Testis (tissue), 3 donors: ENCODE data around the gene ALG2. TPM values are rescaled to one million over a fixed set of nuclear protein-coding genes. Genes with fewer than 3 reads are reported as not detected.
A peak's percentile ranks its signal among the peaks of the same experiment; 100 is the strongest.

Experiments used
- DNase-seq: peaks from one replicate; pipeline ENCODE4 v3.0.0-alpha.2; 2019
- H3K27ac ChIP-seq, 2 donors: fragments of 200-600 bp; sonication (generic); one replicate each; pipeline ENCODE4 v1.5.1; 2019
- H3K27me3 ChIP-seq: fragments of 200-600 bp; sonication (generic); one replicate; pipeline ENCODE4 v1.5.1; 2019
- H3K36me3 ChIP-seq: fragments of 200-600 bp; sonication (generic); one replicate; pipeline ENCODE4 v1.5.1; 2017; ENCODE audit warnings: low read depth; ENCODE audit errors: missing control alignments
- H3K4me1 ChIP-seq: fragments of 200-600 bp; sonication (generic); one replicate; pipeline ENCODE4 v1.5.1; 2019
- H3K4me3 ChIP-seq, 2 donors: fragments of 200-600 bp; sonication (generic); one replicate each; pipeline ENCODE4 v1.5.1; 2017 to 2019
- H3K9me3 ChIP-seq: fragments of 200-600 bp; sonication (generic); one replicate; pipeline ENCODE4 v1.5.1; 2017
- CTCF ChIP-seq, 3 experiments: fragments of 450-650 bp in 2 of 3; fragments of 200-600 bp in 1 of 3; sonication (generic) in 1 of 3; IDR thresholded peaks; one replicate each; pipeline ENCODE4 v1.5.1; 2016 to 2019; ENCODE audit warnings: antibody characterized with exemption in 3 of 3, mild to moderate bottlenecking in 2 of 3, moderate library complexity in 1 of 3
- POLR2A ChIP-seq: fragments of 450-650 bp; IDR thresholded peaks from one replicate; pipeline ENCODE4 v1.6.1; 2017; ENCODE audit warnings: antibody characterized with exemption, mild to moderate bottlenecking, moderate library complexity
- WGBS, 2 donors: methylation state at CpG; one replicate each; pipeline ENCODE4 v1.1.5; 2018; 5-methylcytosine and 5-hydroxymethylcytosine counted together
- intact Hi-C: fragments of 100-400 bp; cut with DNase I; formaldehyde crosslinking; loops from one replicate; pipeline ENCODE4 v1.15.1; 2023; ENCODE audit warnings: low total_unique reads
- polyA plus RNA-seq: library from polyadenylated mRNA; stranded (reverse); fragments of 350-450 nt; fragmentation: Illumina TruSeq; extraction: RNeasy Lipid Tissue Mini Kit (QIAGEN cat#74804); gene quantifications from one replicate; pipeline ENCODE4 v1.2.3, GENCODE V29; 2014; ENCODE audit warnings: low read depth, low replicate concordance; ENCODE audit not compliant: insufficient read depth
- total RNA-seq, 2 donors: library from RNA; depleted of rRNA; stranded (reverse); fragments of >200 nt; gene quantifications; one replicate each; pipeline ENCODE4 v1.2.3, GENCODE V29; 2016

ALG2 gene
- total and polyA plus RNA-seq, 3 donors from 2014 or later, result 37.9 to 48.0 (median 46.7) TPM

- no peak for TF ChIP-seq CTCF (IDR thresholded peaks at IDR 0.05)
- no peak for TF ChIP-seq POLR2A
- WGBS, 2 donors, result 92 to 96% methylated on average over 3 of the region's 3 CpGs
- no peaks in the 10 kb centered on the region for H3K9me3 ChIP-seq
- no peak overlapping the region for H3K4me3 ChIP-seq
- no peaks in the 10 kb centered on the region for H3K4me1 ChIP-seq
- H3K36me3 ChIP-seq, result no peaks in the 10 kb centered on the region
- intact Hi-C loops, result no loop called here
- no peak overlapping the region for H3K27ac ChIP-seq
- DNase-seq, result no peak
- H3K27me3 ChIP-seq, result no peaks in the 10 kb centered on the region
Observed at GRCh38 chr9:99230206-99230605, 8.5 kb upstream of the ALG2 start.

GRCh38 chr9:99226054-99226453 is 4.3 kb upstream of the ALG2 start:
- Histone ChIP-seq H3K4me3 (no peak overlapping the region), H3K27me3 (no peaks in the 10 kb centered on the region), H3K36me3 (no peaks in the 10 kb centered on the region), H3K27ac (no peak overlapping the region), H3K9me3 (no peaks in the 10 kb centered on the region), H3K4me1 (peaks cover 19% of the 10 kb centered on the region)
- DNase-seq, result no peak
- WGBS, 2 donors, result 81 to 82% methylated on average over 5 of the region's 5 CpGs
- intact Hi-C loops, result no loop called here
- TF ChIP-seq POLR2A, result no peak
- TF ChIP-seq CTCF (IDR thresholded peaks at IDR 0.05), result no peak

- no peak for DNase-seq
- no peak overlapping the region for H3K4me3 ChIP-seq
- WGBS, 2 donors, result 80 to 82% methylated on average over 2 of the region's 2 CpGs
- no peaks in the 10 kb centered on the region for H3K9me3 ChIP-seq
- TF ChIP-seq POLR2A (no peak), CTCF (IDR thresholded peaks at IDR 0.05) (no peak)
- H3K36me3 ChIP-seq, result no peaks in the 10 kb centered on the region
- intact Hi-C loops, result no loop called here
- H3K27ac ChIP-seq, result no peak overlapping the region
- H3K27me3 ChIP-seq, result no peaks in the 10 kb centered on the region
- peaks cover 19% of the 10 kb centered on the region for H3K4me1 ChIP-seq
Observed at GRCh38 chr9:99224445-99224844, 2.7 kb upstream of the ALG2 start.

GRCh38 chr9:99222416-99223270 is 901 bp upstream of the ALG2 start:
- peak overlapping the region; percentile 92 to 95 for H3K27ac ChIP-seq
- TF ChIP-seq POLR2A, result no peak
- no peak for DNase-seq
- no peaks in the 10 kb centered on the region for H3K27me3 ChIP-seq
- intact Hi-C loops, result no loop called here
- peak overlapping the region; percentile 78 to 81 for H3K4me3 ChIP-seq
- no peaks in the 10 kb centered on the region for H3K36me3 ChIP-seq
- H3K9me3 ChIP-seq, result no peaks in the 10 kb centered on the region
- 4 to 5% methylated on average over 29 to 30 of the region's 30 CpGs for WGBS, 2 donors
- peaks cover 19% of the 10 kb centered on the region for H3K4me1 ChIP-seq

- H3K36me3 ChIP-seq, result no peaks in the 10 kb centered on the region
- no peak for TF ChIP-seq POLR2A
- TF ChIP-seq CTCF (IDR thresholded peaks at IDR 0.05), result no peak
- H3K4me1 ChIP-seq, result peaks cover 19% of the 10 kb centered on the region
- intact Hi-C loops, result no loop called here
- no peaks in the 10 kb centered on the region for H3K9me3 ChIP-seq
- H3K27me3 ChIP-seq, result no peaks in the 10 kb centered on the region
- H3K27ac ChIP-seq, result peak overlapping the region; percentile 92 to 95
- WGBS, 2 donors, result 0% methylated on average over 8 to 25 of the region's 25 CpGs
- H3K4me3 ChIP-seq, result peak overlapping the region; percentile 78 to 81
- no peak for DNase-seq
Observed at GRCh38 chr9:99221266-99221620, 499 bp downstream of the ALG2 start.
